SK-N-SH (cell line): ENCODE data around the gene SSTR5.

Source experiments
- CHD2 ChIP-seq: fragments of 150-350 bp; IDR thresholded peaks from 2 replicates; pipeline ENCODE4 v1.6.1; 2018; ENCODE audit warnings: low read length; ENCODE audit not compliant: partially characterized antibody
- ELF1 ChIP-seq: IDR thresholded peaks from 2 replicates; pipeline ENCODE4 v1.4.0; 2012
- EZH2phosphoT487 ChIP-seq: fragments of 200-600 bp; sonication (generic); IDR thresholded peaks from 2 replicates; pipeline ENCODE4 v1.6.1; 2017; ENCODE audit warnings: low read depth, mixed run types, mild to moderate bottlenecking, antibody characterized with exemption, moderate library complexity, borderline replicate concordance
- FOSL2 ChIP-seq: IDR thresholded peaks from 2 replicates; pipeline ENCODE4 v1.4.0; 2012; ENCODE audit warnings: low read depth, mild to moderate bottlenecking, moderate library complexity, borderline replicate concordance
- IRF3 ChIP-seq: fragments of 150-350 bp; IDR thresholded peaks from 2 replicates; pipeline ENCODE4 v1.6.1; 2016; ENCODE audit warnings: mild to moderate bottlenecking, low read depth, low read length
- NRF1 ChIP-seq: IDR thresholded peaks from 2 replicates; pipeline ENCODE4 v1.6.1; 2012; ENCODE audit warnings: low read depth, mild to moderate bottlenecking, low read length
- POLR2AphosphoS5 ChIP-seq: IDR thresholded peaks from 2 replicates; pipeline ENCODE4 v1.6.1; 2012; ENCODE audit warnings: low read depth, low read length
- SIN3A ChIP-seq: IDR thresholded peaks from 2 replicates; pipeline ENCODE4 v1.6.1; 2012; ENCODE audit warnings: low read depth, mild to moderate bottlenecking, low read length, moderate library complexity, borderline replicate concordance
- ZBTB33 ChIP-seq: IDR thresholded peaks from 2 replicates; pipeline ENCODE4 v1.4.0; 2012; ENCODE audit warnings: low read depth, borderline replicate concordance
- TF ChIP-seq, protein P1 (sequence below): fragments of 200-600 bp; sonication (generic); IDR thresholded peaks from 2 replicates; pipeline ENCODE4 v1.6.1; 2017; ENCODE audit warnings: antibody characterized with exemption, mild to moderate bottlenecking, moderate library complexity
- TF ChIP-seq, protein P2 (sequence below): IDR thresholded peaks from 2 replicates; pipeline ENCODE4 v1.4.0; 2012; ENCODE audit warnings: low read depth

DNA sequence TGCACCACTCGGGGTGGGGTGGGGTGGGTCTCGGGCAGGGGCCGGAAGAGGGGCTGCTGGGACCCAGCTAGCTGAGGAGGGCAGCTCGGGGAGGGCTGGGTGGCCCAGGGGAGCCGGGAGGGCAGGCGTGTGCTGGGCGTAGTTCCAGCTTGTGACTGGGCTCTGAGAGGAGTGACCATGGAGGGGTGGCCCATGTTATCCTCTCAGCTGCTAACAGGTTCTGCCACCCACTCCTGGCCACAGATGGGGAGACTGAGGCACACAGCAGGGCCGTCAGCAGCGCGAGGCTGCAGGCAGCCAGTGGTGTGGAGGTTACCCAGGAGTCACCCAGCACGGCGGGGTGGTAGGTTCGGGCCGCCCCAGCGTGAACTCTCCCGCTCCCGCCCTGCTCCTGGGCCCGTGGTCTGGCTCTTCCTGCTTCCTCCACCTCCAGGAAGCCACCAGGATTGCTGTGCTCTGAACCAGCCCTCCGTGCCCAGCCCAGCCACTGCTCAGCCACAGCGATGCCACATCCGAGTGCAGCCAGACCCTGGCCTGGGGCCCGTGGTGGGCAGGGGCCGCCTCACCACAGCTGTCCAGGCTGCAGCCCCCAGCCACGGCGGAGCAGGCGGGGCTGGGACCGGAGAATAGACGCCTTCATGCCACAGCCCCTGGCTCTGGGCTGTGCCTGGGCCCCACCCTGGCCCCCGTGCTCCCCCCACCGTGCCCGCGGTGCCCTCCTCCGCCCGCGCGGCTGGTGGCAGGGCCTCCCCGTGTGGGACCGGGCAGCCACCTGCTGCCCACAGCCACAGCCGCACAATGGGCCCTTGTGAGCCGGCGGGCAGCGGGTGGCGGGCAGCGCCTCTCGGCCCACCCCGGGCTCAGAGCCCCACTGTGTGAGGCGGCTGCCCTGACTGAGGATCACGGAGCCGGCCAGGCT lies 26.3 kb upstream of the SSTR5 start:
- TF ChIP-seq, protein P1, sequence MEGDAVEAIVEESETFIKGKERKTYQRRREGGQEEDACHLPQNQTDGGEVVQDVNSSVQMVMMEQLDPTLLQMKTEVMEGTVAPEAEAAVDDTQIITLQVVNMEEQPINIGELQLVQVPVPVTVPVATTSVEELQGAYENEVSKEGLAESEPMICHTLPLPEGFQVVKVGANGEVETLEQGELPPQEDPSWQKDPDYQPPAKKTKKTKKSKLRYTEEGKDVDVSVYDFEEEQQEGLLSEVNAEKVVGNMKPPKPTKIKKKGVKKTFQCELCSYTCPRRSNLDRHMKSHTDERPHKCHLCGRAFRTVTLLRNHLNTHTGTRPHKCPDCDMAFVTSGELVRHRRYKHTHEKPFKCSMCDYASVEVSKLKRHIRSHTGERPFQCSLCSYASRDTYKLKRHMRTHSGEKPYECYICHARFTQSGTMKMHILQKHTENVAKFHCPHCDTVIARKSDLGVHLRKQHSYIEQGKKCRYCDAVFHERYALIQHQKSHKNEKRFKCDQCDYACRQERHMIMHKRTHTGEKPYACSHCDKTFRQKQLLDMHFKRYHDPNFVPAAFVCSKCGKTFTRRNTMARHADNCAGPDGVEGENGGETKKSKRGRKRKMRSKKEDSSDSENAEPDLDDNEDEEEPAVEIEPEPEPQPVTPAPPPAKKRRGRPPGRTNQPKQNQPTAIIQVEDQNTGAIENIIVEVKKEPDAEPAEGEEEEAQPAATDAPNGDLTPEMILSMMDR: no peak
- TF ChIP-seq, protein P2, sequence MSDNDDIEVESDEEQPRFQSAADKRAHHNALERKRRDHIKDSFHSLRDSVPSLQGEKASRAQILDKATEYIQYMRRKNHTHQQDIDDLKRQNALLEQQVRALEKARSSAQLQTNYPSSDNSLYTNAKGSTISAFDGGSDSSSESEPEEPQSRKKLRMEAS: no peak
- no peak for TF ChIP-seq FOSL2
- TF ChIP-seq EZH2phosphoT487: no peak
- no peak for TF ChIP-seq ZBTB33
- TF ChIP-seq NRF1: no peak
- TF ChIP-seq CHD2: no peak
- no peak for TF ChIP-seq POLR2AphosphoS5
- TF ChIP-seq ELF1: no peak
- TF ChIP-seq SIN3A: no peak
- no peak for TF ChIP-seq IRF3
